Measurements from ENCODE around the gene SCGB3A2. TPM values are rescaled to one million over a fixed set of nuclear protein-coding genes. Genes with fewer than 3 reads are reported as not detected.

The SCGB3A2 gene
- total RNA-seq, 1 experiment from 2014 or later = 0.51 TPM

- Histone ChIP-seq H3K9me3 (ENCODE audit: low read length) (no peaks in the 10 kb centered on the region), H3K9me2 (replicated peaks; ENCODE audit: low read length) (no peaks in the 10 kb centered on the region), H3K4me3 (ENCODE audit: low read length) (0 out of 2 replicates have a peak overlapping the region, but pooled peaks have one; percentile 8), H3K27ac (ENCODE audit: low read length) (peak overlapping the region; percentile 97), H3K36me3 (ENCODE audit: low read depth, low read length) (no peaks in the 10 kb centered on the region), H2AFZ (ENCODE audit: low read length) (no peak overlapping the region), H4K20me1 (ENCODE audit: low read length) (no peaks in the 10 kb centered on the region), H3K4me2 (ENCODE audit: low read length) (peak overlapping the region; percentile 75), H3K79me2 (ENCODE audit: low read length) (peaks cover 23% of the 10 kb centered on the region), H3K4me1 (ENCODE audit: insufficient read depth, low read length) (peaks cover 67% of the 10 kb centered on the region), H3F3A (ENCODE audit: low read length, unreplicated experiment) (peaks cover 3% of the 10 kb centered on the region), H3K9ac (ENCODE audit: low read length) (peak overlapping the region; percentile 78), H3K27me3 (ENCODE audit: low read length) (no peaks in the 10 kb centered on the region)
- POLR2A ChIA-PET (ENCODE audit: unreplicated experiment) = interaction anchor here (0.6 kb wide), 1 partner anchor 25 kb away, joined by 17 read pairs; no protein-coding TSS in a partner anchor
- CTCF ChIA-PET = no interaction called here
- BruUV-seq (replicated peaks) = no TSS peak
- no peak for TF ChIP-seq CTCF (conservative IDR thresholded peaks at IDR 0.05; ENCODE audit: low read depth, low read length)
- no peak for TF ChIP-seq EZH2 (IDR thresholded peaks at IDR 0.05; ENCODE audit: low read length, unreplicated experiment)
- no peak for TF ChIP-seq EZH2phosphoT487 (IDR thresholded peaks at IDR 0.05; ENCODE audit: borderline replicate concordance, low read length)
- intact Hi-C loops (cut with micrococcal nuclease) = loop anchor here (1.0 to 2.0 kb wide), 3 partner anchors 20 to 31 kb away; no protein-coding TSS in a partner anchor
- ATAC-seq (peak; percentile 43), DNase-seq (peak; percentile 57)
Observed at GRCh38 chr5:147918899-147919298, 40.4 kb downstream of the SCGB3A2 start.

DNA sequence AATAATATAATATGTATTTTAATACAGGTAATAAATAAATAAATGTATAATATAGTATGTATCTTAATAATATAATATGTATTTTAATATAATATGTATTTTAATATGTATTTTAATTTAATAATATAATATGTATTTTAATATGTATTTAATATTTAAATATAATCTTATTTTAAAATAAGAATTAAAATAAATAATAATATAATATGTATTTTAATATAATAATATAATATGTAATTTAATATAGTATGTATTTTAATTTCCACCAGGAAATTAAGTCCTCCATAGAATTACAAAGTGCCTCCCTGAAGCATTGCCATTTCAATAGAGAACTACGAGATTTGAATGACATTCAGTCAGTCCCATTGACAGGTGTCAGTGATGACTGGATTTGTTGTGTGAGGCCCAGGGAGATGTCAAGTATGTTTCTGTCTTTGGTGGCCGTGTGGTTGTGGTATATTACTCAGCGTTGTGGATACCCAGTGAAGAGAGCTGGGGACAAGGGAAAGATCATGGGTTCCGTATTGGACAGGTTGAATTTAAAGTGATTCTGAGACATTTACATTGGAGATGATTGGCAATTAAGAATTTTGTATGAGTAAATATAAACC, 42.0 kb downstream of the SCGB3A2 start:
- no peaks in the 10 kb centered on the region for H3K9me2 ChIP-seq (replicated peaks; ENCODE audit: low read length)
- H3K4me2 ChIP-seq (ENCODE audit: low read length) = no peak overlapping the region
- intact Hi-C loops (cut with micrococcal nuclease) = no loop called here
- ChIA-PET POLR2A (ENCODE audit: unreplicated experiment) (no interaction called here), CTCF (no interaction called here)
- no peaks in the 10 kb centered on the region for H3K9me3 ChIP-seq (ENCODE audit: low read length)
- BruUV-seq (replicated peaks) = no TSS peak
- no peaks in the 10 kb centered on the region for H4K20me1 ChIP-seq (ENCODE audit: low read length)
- no peaks in the 10 kb centered on the region for H3K27me3 ChIP-seq (ENCODE audit: low read length)
- H2AFZ ChIP-seq (ENCODE audit: low read length) = peak overlapping the region; percentile 31; the same call in 1 of the 2 replicates
- H3K27ac ChIP-seq (ENCODE audit: low read length) = no peak overlapping the region
- peaks cover 17% of the 10 kb centered on the region for H3K79me2 ChIP-seq (ENCODE audit: low read length)
- ATAC-seq (no peak), DNase-seq (no peak)
- TF ChIP-seq EZH2phosphoT487 (IDR thresholded peaks at IDR 0.05; ENCODE audit: borderline replicate concordance, low read length) (no peak), CTCF (conservative IDR thresholded peaks at IDR 0.05; ENCODE audit: low read depth, low read length) (no peak), EZH2 (IDR thresholded peaks at IDR 0.05; ENCODE audit: low read length, unreplicated experiment) (no peak)
- H3K9ac ChIP-seq (ENCODE audit: low read length) = no peak overlapping the region
- H3F3A ChIP-seq (ENCODE audit: low read length, unreplicated experiment) = no peaks in the 10 kb centered on the region
- H3K4me3 ChIP-seq (ENCODE audit: low read length) = no peak overlapping the region
- H3K4me1 ChIP-seq (ENCODE audit: insufficient read depth, low read length) = peaks cover 51% of the 10 kb centered on the region
- H3K36me3 ChIP-seq (ENCODE audit: low read depth, low read length) = no peaks in the 10 kb centered on the region

- no peak overlapping the region for H3K4me2 ChIP-seq (ENCODE audit: low read length)
- H3F3A ChIP-seq (ENCODE audit: low read length, unreplicated experiment) = no peaks in the 10 kb centered on the region
- H3K27ac ChIP-seq (ENCODE audit: low read length) = no peak overlapping the region
- H3K9me3 ChIP-seq (ENCODE audit: low read length) = no peaks in the 10 kb centered on the region
- TF ChIP-seq EZH2 (IDR thresholded peaks at IDR 0.05; ENCODE audit: low read length, unreplicated experiment) (no peak), EZH2phosphoT487 (IDR thresholded peaks at IDR 0.05; ENCODE audit: borderline replicate concordance, low read length) (no peak), CTCF (conservative IDR thresholded peaks at IDR 0.05; ENCODE audit: low read depth, low read length) (no peak)
- H3K9ac ChIP-seq (ENCODE audit: low read length) = no peak overlapping the region
- no peaks in the 10 kb centered on the region for H3K27me3 ChIP-seq (ENCODE audit: low read length)
- ATAC-seq (no peak), DNase-seq (no peak)
- H4K20me1 ChIP-seq (ENCODE audit: low read length) = no peaks in the 10 kb centered on the region
- H2AFZ ChIP-seq (ENCODE audit: low read length) = peak overlapping the region; percentile 31; the same call in 1 of the 2 replicates
- no TSS peak for BruUV-seq (replicated peaks)
- intact Hi-C loops (cut with micrococcal nuclease) = no loop called here
- peaks cover 11% of the 10 kb centered on the region for H3K79me2 ChIP-seq (ENCODE audit: low read length)
- peaks cover 45% of the 10 kb centered on the region for H3K4me1 ChIP-seq (ENCODE audit: insufficient read depth, low read length)
- H3K9me2 ChIP-seq (replicated peaks; ENCODE audit: low read length) = no peaks in the 10 kb centered on the region
- no peaks in the 10 kb centered on the region for H3K36me3 ChIP-seq (ENCODE audit: low read depth, low read length)
- no peak overlapping the region for H3K4me3 ChIP-seq (ENCODE audit: low read length)
- POLR2A ChIA-PET (ENCODE audit: unreplicated experiment) = no interaction called here
- CTCF ChIA-PET = no interaction called here
Observed at GRCh38 chr5:147921136-147921535, 42.6 kb downstream of the SCGB3A2 start.

All from PC-3 (cell line).